HT-29 (cell line): ENCODE measurements around the gene NTF3. TPM values are rescaled to one million over a fixed set of nuclear protein-coding genes. Genes with fewer than 3 reads are reported as not detected.

Experiments used
- DNase-seq: peaks from one replicate; pipeline ENCODE4 v3.0.0-alpha.2; 2015; ENCODE audit warnings: low spot score
- total RNA-seq: library from RNA; depleted of rRNA; stranded (reverse); fragments of >200 nt; shearing (Covaris generic); gene quantifications from 2 replicates; pipeline ENCODE4 v1.2.3, GENCODE V29; 2014

The NTF3 gene
- total RNA-seq, 1 experiment from 2014 or later: not detected

GRCh38 chr12:5456906-5457305, 25.0 kb downstream of the NTF3 start:
- no peak for DNase-seq

- no peak for DNase-seq
Observed at GRCh38 chr12:5458229-5459050, 26.5 kb downstream of the NTF3 start.

- DNase-seq: no peak
Observed at GRCh38 chr12:5459051-5459782, 27.3 kb downstream of the NTF3 start.

- no peak for DNase-seq
Observed at GRCh38 chr12:5460817-5461216, 28.9 kb downstream of the NTF3 start.

- DNase-seq: no peak
Observed at GRCh38 chr12:5461966-5462365, 30.1 kb downstream of the NTF3 start.

- no peak for DNase-seq
Observed at GRCh38 chr12:5464096-5464495, 32.2 kb downstream of the NTF3 start.

- DNase-seq: no peak
Observed at GRCh38 chr12:5465384-5465783, 33.5 kb downstream of the NTF3 start.

GRCh38 chr12:5466521-5466960, 34.6 kb downstream of the NTF3 start:
- no peak for DNase-seq

GRCh38 chr12:5467931-5468330, 36.0 kb downstream of the NTF3 start:
- no peak for DNase-seq

- DNase-seq: no peak
Observed at GRCh38 chr12:5470221-5470620, 38.3 kb downstream of the NTF3 start.

- DNase-seq: no peak
Observed at GRCh38 chr12:5470703-5471102, 38.8 kb downstream of the NTF3 start.

- DNase-seq: no peak
Observed at GRCh38 chr12:5473076-5473782, 41.3 kb downstream of the NTF3 start.

- no peak for DNase-seq
Observed at GRCh38 chr12:5473783-5474116, 41.8 kb downstream of the NTF3 start.

GRCh38 chr12:5476356-5476755, 44.4 kb downstream of the NTF3 start:
- DNase-seq: no peak

GRCh38 chr12:5478081-5478706, 46.3 kb downstream of the NTF3 start:
- no peak for DNase-seq

GRCh38 chr12:5479761-5480160, 47.9 kb downstream of the NTF3 start:
- no peak for DNase-seq

- DNase-seq: no peak
Observed at GRCh38 chr12:5480218-5480937, 48.5 kb downstream of the NTF3 start.

- no peak for DNase-seq
Observed at GRCh38 chr12:5480938-5481303, 49.0 kb downstream of the NTF3 start.

GRCh38 chr12:5481645-5482044, 49.7 kb downstream of the NTF3 start:
- no peak for DNase-seq

GRCh38 chr12:5484426-5484825, 52.5 kb downstream of the NTF3 start:
- DNase-seq: no peak

- DNase-seq: no peak
Observed at GRCh38 chr12:5485454-5485853, 53.5 kb downstream of the NTF3 start.
